HCT116 (cell line): ENCODE data around the gene NUP133.

Source experiments
- EGR1 ChIP-seq: IDR thresholded peaks from 2 replicates; pipeline ENCODE4 v1.6.1; 2012; ENCODE audit warnings: low read depth
- ELF1 ChIP-seq: IDR thresholded peaks from 2 replicates; pipeline ENCODE4 v1.6.1; 2012; ENCODE audit warnings: low read depth, borderline replicate concordance
- EZH2 ChIP-seq: fragments of 200-600 bp; sonication (generic); IDR thresholded peaks from 2 replicates; pipeline ENCODE4 v1.6.1; 2017; ENCODE audit warnings: antibody characterized with exemption, mixed run types
- EZH2phosphoT487 ChIP-seq: fragments of 200-600 bp; IDR thresholded peaks from 2 replicates; pipeline ENCODE4 v1.6.1; 2018; ENCODE audit warnings: antibody characterized with exemption, borderline replicate concordance
- POLR2A ChIP-seq: IDR thresholded peaks from 2 replicates; pipeline ENCODE4 v1.7.0; 2011; ENCODE audit warnings: borderline replicate concordance; ENCODE audit not compliant: insufficient read depth, insufficient read length; ENCODE audit errors: extremely low read depth
- POLR2AphosphoS5 ChIP-seq: IDR thresholded peaks from 2 replicates; pipeline ENCODE4 v1.6.1; 2011; ENCODE audit warnings: mild to moderate bottlenecking, low read depth, low read length, moderate library complexity
- RAD21 ChIP-seq: IDR thresholded peaks from 2 replicates; pipeline ENCODE4 v1.6.1; 2012; ENCODE audit warnings: low read depth, mild to moderate bottlenecking
- YY1 ChIP-seq: IDR thresholded peaks from 2 replicates; pipeline ENCODE4 v1.6.1; 2011; ENCODE audit warnings: low read length, low read depth, moderate library complexity, mild to moderate bottlenecking; ENCODE audit not compliant: insufficient replicate concordance; ENCODE audit errors: extremely low read depth
- ZFX ChIP-seq: fragments of 450-650 bp; IDR thresholded peaks from 2 replicates; pipeline ENCODE4 v1.6.1; 2017
- ZNF274 ChIP-seq: fragments of 200-500 bp; sonication (Bioruptor generic); IDR thresholded peaks from 2 replicates; pipeline ENCODE4 v1.6.1; 2014; ENCODE audit warnings: mild to moderate bottlenecking, low read depth, low read length, inconsistent platforms
- TF ChIP-seq, protein P1 (sequence below): IDR thresholded peaks from 2 replicates; pipeline ENCODE4 v1.6.1; 2012
- TF ChIP-seq, protein P2 (sequence below), 3 experiments: fragments of 200-600 bp in 1 of 3; sonication (generic) in 1 of 3; IDR thresholded peaks in 2 of 3; conservative IDR thresholded peaks in 1 of 3; 2 replicates each; pipeline ENCODE4 v1.5.1; 2012 to 2017; ENCODE audit warnings: low read depth in 2 of 3, low read length in 2 of 3, antibody characterized with exemption in 1 of 3, borderline replicate concordance in 1 of 3, control low read depth in 1 of 3, mild to moderate bottlenecking in 1 of 3, mixed read lengths in 1 of 3, mixed run types in 1 of 3, moderate library complexity in 1 of 3; ENCODE audit not compliant: insufficient read depth in 1 of 3
- TF ChIP-seq, protein P3 (sequence below): IDR thresholded peaks from 2 replicates; pipeline ENCODE4 v1.6.1; 2011; ENCODE audit warnings: mild to moderate bottlenecking, low read length, moderate library complexity; ENCODE audit not compliant: insufficient replicate concordance; ENCODE audit errors: extremely low read depth

DNA sequence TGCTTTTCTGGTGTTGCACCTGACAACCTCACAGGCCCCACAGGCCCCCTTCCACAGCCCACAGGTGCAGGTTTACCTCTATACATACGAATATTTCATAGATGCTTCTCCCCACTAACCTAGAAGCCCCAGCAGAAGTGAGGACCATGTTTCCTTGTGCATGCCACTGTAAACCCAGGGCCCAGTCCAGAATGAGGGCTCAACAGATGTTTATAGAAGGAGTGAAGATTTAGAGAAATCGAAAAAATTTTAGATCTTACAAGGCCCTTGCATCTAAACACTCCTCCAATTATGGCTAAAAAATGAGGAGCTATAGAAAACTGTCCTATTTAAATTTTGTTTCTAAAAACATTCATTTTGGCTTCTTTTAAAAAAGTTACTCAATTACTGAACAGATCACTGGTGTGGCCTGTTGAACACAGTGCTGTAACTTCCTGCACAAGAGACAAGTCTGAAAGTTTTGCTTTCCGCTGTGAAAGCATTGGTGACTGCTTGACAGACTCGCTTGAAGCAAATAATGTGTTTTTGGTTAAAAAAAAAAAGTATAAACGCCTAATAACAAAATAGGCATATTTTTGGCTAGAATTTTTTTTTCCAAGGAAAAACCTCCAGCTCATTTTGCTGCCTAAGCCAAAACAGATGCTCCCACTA is 49.2 kb upstream of the NUP133 start:
- TF ChIP-seq, protein P1, sequence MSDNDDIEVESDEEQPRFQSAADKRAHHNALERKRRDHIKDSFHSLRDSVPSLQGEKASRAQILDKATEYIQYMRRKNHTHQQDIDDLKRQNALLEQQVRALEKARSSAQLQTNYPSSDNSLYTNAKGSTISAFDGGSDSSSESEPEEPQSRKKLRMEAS: no peak
- TF ChIP-seq, protein P2, sequence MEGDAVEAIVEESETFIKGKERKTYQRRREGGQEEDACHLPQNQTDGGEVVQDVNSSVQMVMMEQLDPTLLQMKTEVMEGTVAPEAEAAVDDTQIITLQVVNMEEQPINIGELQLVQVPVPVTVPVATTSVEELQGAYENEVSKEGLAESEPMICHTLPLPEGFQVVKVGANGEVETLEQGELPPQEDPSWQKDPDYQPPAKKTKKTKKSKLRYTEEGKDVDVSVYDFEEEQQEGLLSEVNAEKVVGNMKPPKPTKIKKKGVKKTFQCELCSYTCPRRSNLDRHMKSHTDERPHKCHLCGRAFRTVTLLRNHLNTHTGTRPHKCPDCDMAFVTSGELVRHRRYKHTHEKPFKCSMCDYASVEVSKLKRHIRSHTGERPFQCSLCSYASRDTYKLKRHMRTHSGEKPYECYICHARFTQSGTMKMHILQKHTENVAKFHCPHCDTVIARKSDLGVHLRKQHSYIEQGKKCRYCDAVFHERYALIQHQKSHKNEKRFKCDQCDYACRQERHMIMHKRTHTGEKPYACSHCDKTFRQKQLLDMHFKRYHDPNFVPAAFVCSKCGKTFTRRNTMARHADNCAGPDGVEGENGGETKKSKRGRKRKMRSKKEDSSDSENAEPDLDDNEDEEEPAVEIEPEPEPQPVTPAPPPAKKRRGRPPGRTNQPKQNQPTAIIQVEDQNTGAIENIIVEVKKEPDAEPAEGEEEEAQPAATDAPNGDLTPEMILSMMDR (IDR thresholded peaks at IDR 0.05 in 2 of 3, conservative IDR thresholded peaks at IDR 0.05 in 1 of 3; ENCODE audit: borderline replicate concordance in 1 of 3, insufficient read depth in 1 of 3, low read depth in 2 of 3, low read length in 2 of 3): no peak
- TF ChIP-seq POLR2AphosphoS5 (no peak), EZH2 (no peak), POLR2A (no peak), ELF1 (no peak), ZNF274 (no peak), EGR1 (no peak), YY1 (no peak), EZH2phosphoT487 (no peak), RAD21 (no peak), ZFX (no peak)
- TF ChIP-seq, protein P3, sequence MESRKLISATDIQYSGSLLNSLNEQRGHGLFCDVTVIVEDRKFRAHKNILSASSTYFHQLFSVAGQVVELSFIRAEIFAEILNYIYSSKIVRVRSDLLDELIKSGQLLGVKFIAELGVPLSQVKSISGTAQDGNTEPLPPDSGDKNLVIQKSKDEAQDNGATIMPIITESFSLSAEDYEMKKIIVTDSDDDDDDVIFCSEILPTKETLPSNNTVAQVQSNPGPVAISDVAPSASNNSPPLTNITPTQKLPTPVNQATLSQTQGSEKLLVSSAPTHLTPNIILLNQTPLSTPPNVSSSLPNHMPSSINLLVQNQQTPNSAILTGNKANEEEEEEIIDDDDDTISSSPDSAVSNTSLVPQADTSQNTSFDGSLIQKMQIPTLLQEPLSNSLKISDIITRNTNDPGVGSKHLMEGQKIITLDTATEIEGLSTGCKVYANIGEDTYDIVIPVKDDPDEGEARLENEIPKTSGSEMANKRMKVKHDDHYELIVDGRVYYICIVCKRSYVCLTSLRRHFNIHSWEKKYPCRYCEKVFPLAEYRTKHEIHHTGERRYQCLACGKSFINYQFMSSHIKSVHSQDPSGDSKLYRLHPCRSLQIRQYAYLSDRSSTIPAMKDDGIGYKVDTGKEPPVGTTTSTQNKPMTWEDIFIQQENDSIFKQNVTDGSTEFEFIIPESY: no peak
